ACC112 (cell line): ENCODE measurements around the gene RUFY3.
"Not testable (repeated sequence)": the region's sequence is repeated elsewhere in the genome, so short reads cannot be mapped to it uniquely, and the experiment has no call there.

Experiments
- H2AFZ ChIP-seq: fragments of 200-600 bp; sonication (generic); one replicate; pipeline ENCODE4 v1.6.0; 2017; ENCODE audit warnings: antibody characterized with exemption, low read length; ENCODE audit not compliant: unreplicated experiment
- H3K27ac ChIP-seq: fragments of 200-600 bp; sonication (generic); 2 replicates; pipeline ENCODE4 v1.5.1; 2014; ENCODE audit warnings: low read depth, mild to moderate bottlenecking, antibody characterized with exemption, low read length, moderate library complexity
- H3K27me3 ChIP-seq: fragments of 200-600 bp; sonication (generic); 2 replicates; pipeline ENCODE4 v1.6.1; 2014; ENCODE audit warnings: mild to moderate bottlenecking, antibody characterized with exemption, low read length, moderate library complexity, mixed read lengths; ENCODE audit not compliant: insufficient read depth
- H3K36me3 ChIP-seq: fragments of 200-600 bp; sonication (generic); 2 replicates; pipeline ENCODE4 v1.6.1; 2016; ENCODE audit warnings: mild to moderate bottlenecking, antibody characterized with exemption, low read length, moderate library complexity, mixed read lengths; ENCODE audit not compliant: insufficient read depth
- H3K4me1 ChIP-seq: fragments of 200-600 bp; sonication (generic); one replicate; pipeline ENCODE4 v1.6.1; 2016; ENCODE audit warnings: low read length, mixed read lengths; ENCODE audit not compliant: insufficient read depth, unreplicated experiment, control insufficient read depth
- H3K4me3 ChIP-seq: fragments of 200-600 bp; sonication (generic); 2 replicates; pipeline ENCODE4 v1.5.1; 2014; ENCODE audit warnings: mild to moderate bottlenecking, low read depth, low read length
- H3K79me2 ChIP-seq: fragments of 200-600 bp; sonication (generic); one replicate; pipeline ENCODE4 v1.6.0; 2016; ENCODE audit warnings: low read length; ENCODE audit not compliant: control insufficient read depth, unreplicated experiment, insufficient read depth

Gene RUFY3

GRCh38 chr4:70839589-70840093 lies 117.9 kb downstream of the RUFY3 start, which contains the start of gene GRSF1:
GRSF1 (minus strand) TSS chr4:70839890; CDS start chr4:70839827, 63 bp downstream.
- Histone ChIP-seq H3K4me3 (peak within 1 kb of the TSS; percentile 95), H3K27me3 (no peaks in the 10 kb centered on the region), H3K4me1 (peaks cover 17% of the 10 kb centered on the region), H2AFZ (peak within 1 kb of the TSS; percentile 57), H3K79me2 (peaks cover 47% of the 10 kb centered on the region), H3K27ac (peak within 1 kb of the TSS; percentile 52), H3K36me3 (peaks cover 4% of the 10 kb centered on the region; the same call in 1 of the 2 replicates)

GRCh38 chr4:70840137-70840536 lies 118.4 kb downstream of the RUFY3 start:
- H3K36me3 ChIP-seq, H3K4me3 ChIP-seq, H2AFZ ChIP-seq, H3K27me3 ChIP-seq, H3K27ac ChIP-seq: not testable (repeated sequence)
- Histone ChIP-seq H3K4me1 (peaks cover 17% of the 10 kb centered on the region), H3K79me2 (peaks cover 42% of the 10 kb centered on the region)

GRCh38 chr4:70840631-70841030 lies 118.9 kb downstream of the RUFY3 start:
- H3K4me3 ChIP-seq, H3K27me3 ChIP-seq, H3K36me3 ChIP-seq, H2AFZ ChIP-seq, H3K27ac ChIP-seq: not testable (repeated sequence)
- Histone ChIP-seq H3K4me1 (peaks cover 17% of the 10 kb centered on the region), H3K79me2 (peaks cover 38% of the 10 kb centered on the region)

- Histone ChIP-seq H3K79me2 (peaks cover 32% of the 10 kb centered on the region), H3K4me1 (peaks cover 14% of the 10 kb centered on the region), H3K4me3 (no peak overlapping the region), H2AFZ (no peak overlapping the region), H3K27ac (no peak overlapping the region), H3K36me3 (no peaks in the 10 kb centered on the region), H3K27me3 (no peaks in the 10 kb centered on the region)
Measured at GRCh38 chr4:70841211-70841610, 119.4 kb downstream of the RUFY3 start.

GRCh38 chr4:70841951-70842350 lies 120.2 kb downstream of the RUFY3 start:
- Histone ChIP-seq H3K4me3 (no peak overlapping the region), H3K27me3 (no peaks in the 10 kb centered on the region), H3K36me3 (no peaks in the 10 kb centered on the region), H3K79me2 (peaks cover 25% of the 10 kb centered on the region), H2AFZ (no peak overlapping the region), H3K27ac (no peak overlapping the region), H3K4me1 (peaks cover 7% of the 10 kb centered on the region)

- Histone ChIP-seq H3K4me3 (no peak overlapping the region), H3K27ac (no peak overlapping the region), H3K79me2 (peaks cover 16% of the 10 kb centered on the region), H3K36me3 (no peaks in the 10 kb centered on the region), H3K4me1 (no peaks in the 10 kb centered on the region), H2AFZ (no peak overlapping the region), H3K27me3 (no peaks in the 10 kb centered on the region)
Measured at GRCh38 chr4:70842761-70843435, 121.1 kb downstream of the RUFY3 start.

GRCh38 chr4:70844180-70844579 lies 122.4 kb downstream of the RUFY3 start:
- Histone ChIP-seq H3K4me3 (no peak overlapping the region), H3K4me1 (no peaks in the 10 kb centered on the region), H3K36me3 (no peaks in the 10 kb centered on the region), H2AFZ (no peak overlapping the region), H3K79me2 (peaks cover 4% of the 10 kb centered on the region), H3K27me3 (no peaks in the 10 kb centered on the region), H3K27ac (no peak overlapping the region)

GRCh38 chr4:70849291-70849690 lies 127.5 kb downstream of the RUFY3 start:
- no peaks in the 10 kb centered on the region for H3K4me1 ChIP-seq
- no peak overlapping the region for H3K4me3 ChIP-seq
- no peaks in the 10 kb centered on the region for H3K79me2 ChIP-seq
- H3K36me3 ChIP-seq = no peaks in the 10 kb centered on the region
- H2AFZ ChIP-seq = no peak overlapping the region
- H3K27ac ChIP-seq = no peak overlapping the region
- H3K27me3 ChIP-seq = no peaks in the 10 kb centered on the region

GRCh38 chr4:70855464-70855863 lies 133.7 kb downstream of the RUFY3 start:
- Histone ChIP-seq H2AFZ (no peak overlapping the region), H3K27ac (no peak overlapping the region), H3K79me2 (no peaks in the 10 kb centered on the region), H3K36me3 (no peaks in the 10 kb centered on the region), H3K4me3 (no peak overlapping the region), H3K27me3 (no peaks in the 10 kb centered on the region), H3K4me1 (no peaks in the 10 kb centered on the region)
